PFSK-1 (cell line): ENCODE results near the gene CIDEC.

ENCODE experiments used
- POLR2AphosphoS5 ChIP-seq: IDR thresholded peaks from 2 replicates; pipeline ENCODE4 v1.6.1; 2012; ENCODE audit warnings: low read depth, mild to moderate bottlenecking, control low read depth, low read length, moderate library complexity
- REST ChIP-seq, 2 experiments: IDR thresholded peaks; 2 replicates each; pipeline versions ENCODE4 v1.6.1 to v1.8.0; 2011 to 2012; ENCODE audit warnings: low read depth in 2 of 2, low read length in 2 of 2, control low read depth in 1 of 2, inconsistent platforms in 1 of 2, mild to moderate bottlenecking in 1 of 2, moderate library complexity in 1 of 2; ENCODE audit not compliant: insufficient read depth in 1 of 2

DNA sequence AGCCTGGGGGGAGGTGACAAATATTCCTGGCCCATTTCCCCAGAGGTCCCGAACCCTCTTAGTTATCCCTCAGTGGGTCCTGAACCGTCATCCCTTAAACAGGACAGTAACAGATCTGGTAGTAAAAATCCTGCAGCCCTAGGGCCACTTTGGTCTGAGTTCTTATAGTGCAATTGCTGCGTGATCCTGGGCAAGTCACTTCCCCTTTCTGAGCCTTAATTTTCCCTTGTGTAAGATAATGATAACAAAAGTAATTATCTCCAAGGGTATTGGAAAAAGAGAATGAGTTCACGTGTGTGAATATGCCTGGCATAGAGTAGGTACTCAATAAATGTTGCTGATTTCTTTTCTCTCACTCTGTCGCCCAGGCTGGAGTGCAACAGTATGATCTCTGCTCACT is 7.4 kb upstream of the CIDEC start:
- TF ChIP-seq REST (IDR thresholded peaks at IDR 0.05; ENCODE audit: insufficient read depth in 1 of 2, low read depth in 2 of 2, low read length in 2 of 2), result no peak
- no peak for TF ChIP-seq POLR2AphosphoS5
